MM.1S (cell line): ENCODE measurements around the gene SUPT4H1.
A peak's percentile ranks its signal among the peaks of the same experiment; 100 is the strongest.

Source experiments
- DNase-seq: peaks from one replicate; pipeline ENCODE4 v3.0.0-alpha.2; 2015
- H2AFZ ChIP-seq: fragments of 300-600 bp; sonication (generic); 2 replicates; pipeline ENCODE4 v1.6.0; 2016; ENCODE audit warnings: antibody characterized with exemption, low read length
- H3F3A ChIP-seq: fragments of 300-600 bp; sonication (generic); 2 replicates; pipeline ENCODE4 v1.6.1; 2016; ENCODE audit warnings: mild to moderate bottlenecking, antibody characterized with exemption, low read length, moderate library complexity, mixed read lengths; ENCODE audit not compliant: insufficient read depth
- H3K27ac ChIP-seq: fragments of 300-600 bp; sonication (generic); 2 replicates; pipeline ENCODE4 v1.5.1; 2016; ENCODE audit warnings: mild to moderate bottlenecking, low read length
- H3K27me3 ChIP-seq: fragments of 300-600 bp; sonication (generic); replicated peaks from 2 replicates; pipeline ENCODE4 v1.6.0; 2016; ENCODE audit warnings: low read length; ENCODE audit not compliant: insufficient read depth
- H3K36me3 ChIP-seq: fragments of 300-600 bp; sonication (generic); replicated peaks from 2 replicates; pipeline ENCODE4 v1.6.1; 2016; ENCODE audit warnings: mild to moderate bottlenecking, low read length, mixed read lengths; ENCODE audit not compliant: insufficient read depth
- H3K4me1 ChIP-seq: fragments of 300-600 bp; sonication (generic); 2 replicates; pipeline ENCODE4 v1.6.1; 2016; ENCODE audit warnings: low read length, mixed read lengths
- H3K4me2 ChIP-seq: fragments of 300-600 bp; sonication (generic); 2 replicates; pipeline ENCODE4 v1.6.0; 2016; ENCODE audit warnings: low read depth, low read length
- H3K4me3 ChIP-seq: fragments of 300-600 bp; sonication (generic); 2 replicates; pipeline ENCODE4 v1.5.1; 2016; ENCODE audit warnings: low read length, mixed read lengths
- H3K79me2 ChIP-seq: fragments of 300-600 bp; sonication (generic); 2 replicates; pipeline ENCODE4 v1.6.1; 2016; ENCODE audit warnings: mixed run types, low read length, mixed read lengths
- H3K9ac ChIP-seq: fragments of 300-600 bp; sonication (generic); 2 replicates; pipeline ENCODE4 v1.6.1; 2016; ENCODE audit warnings: low read length, mixed read lengths
- H3K9me2 ChIP-seq: fragments of 300-600 bp; sonication (generic); replicated peaks from 2 replicates; pipeline ENCODE4 v1.6.1; 2016; ENCODE audit warnings: mild to moderate bottlenecking, low read length, mixed read lengths; ENCODE audit not compliant: insufficient read depth
- H3K9me3 ChIP-seq: fragments of 300-600 bp; sonication (generic); replicated peaks from 2 replicates; pipeline ENCODE4 v1.6.1; 2016; ENCODE audit warnings: mild to moderate bottlenecking, low read length, mixed read lengths; ENCODE audit not compliant: insufficient read depth
- H4K20me1 ChIP-seq: fragments of 300-600 bp; sonication (generic); 2 replicates; pipeline ENCODE4 v1.6.1; 2016; ENCODE audit warnings: mild to moderate bottlenecking, low read length, moderate library complexity, mixed read lengths; ENCODE audit not compliant: insufficient read depth
- CTCF ChIP-seq: fragments of 300-600 bp; sonication (generic); IDR thresholded peaks from 2 replicates; pipeline ENCODE4 v1.5.1; 2016; ENCODE audit warnings: antibody characterized with exemption, low read length, mixed read lengths
- EZH2 ChIP-seq: fragments of 300-600 bp; sonication (generic); optimal IDR thresholded peaks from 2 replicates; pipeline ENCODE3; 2017; ENCODE audit warnings: low read depth, mild to moderate bottlenecking, antibody characterized with exemption, low read length, mixed read lengths
- EZH2phosphoT487 ChIP-seq: fragments of 300-600 bp; sonication (generic); IDR thresholded peaks from 2 replicates; pipeline ENCODE4 v1.6.1; 2018; ENCODE audit warnings: antibody characterized with exemption, low read length

Gene SUPT4H1

GRCh38 chr17:58329810-58330537 is 22.0 kb downstream of the SUPT4H1 start:
- Histone ChIP-seq H3K9ac (peak overlapping the region; percentile 99; the same call in 1 of the 2 replicates), H3K9me2 (no peaks in the 10 kb centered on the region), H3K79me2 (peaks cover 49% of the 10 kb centered on the region), H2AFZ (no peak overlapping the region), H3F3A (peaks cover 91% of the 10 kb centered on the region), H3K4me1 (peaks cover 52% of the 10 kb centered on the region), H3K27ac (peak overlapping the region; percentile 100), H3K9me3 (no peaks in the 10 kb centered on the region), H3K36me3 (peaks cover 16% of the 10 kb centered on the region), H3K4me3 (peak overlapping the region; percentile 100), H3K27me3 (0 out of 2 replicates have a peak, but pooled peaks cover 5% of the 10 kb centered on the region), H4K20me1 (peaks cover 17% of the 10 kb centered on the region; the same call in 1 of the 2 replicates), H3K4me2 (peak overlapping the region; percentile 98)
- peak; percentile 89 for DNase-seq
- TF ChIP-seq CTCF, result no peak

- no peaks in the 10 kb centered on the region for H3K9me3 ChIP-seq
- no peaks in the 10 kb centered on the region for H3K9me2 ChIP-seq
- H4K20me1 ChIP-seq, result peaks cover 17% of the 10 kb centered on the region; the same call in 1 of the 2 replicates
- H3F3A ChIP-seq, result peaks cover 84% of the 10 kb centered on the region
- H3K27ac ChIP-seq, result peak overlapping the region; percentile 100
- H3K4me2 ChIP-seq, result peak overlapping the region; percentile 98; the same call in 1 of the 2 replicates
- peaks cover 16% of the 10 kb centered on the region for H3K36me3 ChIP-seq
- H2AFZ ChIP-seq, result no peak overlapping the region
- H3K4me3 ChIP-seq, result peak overlapping the region; percentile 5; the same call in 1 of the 2 replicates
- 0 out of 2 replicates have a peak, but pooled peaks cover 7% of the 10 kb centered on the region for H3K27me3 ChIP-seq
- DNase-seq, result peak; percentile 96
- peak overlapping the region; percentile 30 for H3K9ac ChIP-seq
- TF ChIP-seq EZH2phosphoT487 (no peak), CTCF (peak; percentile 77), EZH2 (no peak)
- peaks cover 47% of the 10 kb centered on the region for H3K4me1 ChIP-seq
- H3K79me2 ChIP-seq, result peaks cover 42% of the 10 kb centered on the region
These were observed 22.8 kb downstream of the SUPT4H1 start for GRCh38 chr17:58329035-58329809.

GRCh38 chr17:58328195-58329034 is 23.6 kb downstream of the SUPT4H1 start, which contains the start of gene TSPOAP1:
Gene TSPOAP1, minus strand, starts transcription at chr17:58328795. Its CDS starts 875 bp downstream, at chr17:58327920.
- no peak within 1 kb of the TSS for H2AFZ ChIP-seq
- H4K20me1 ChIP-seq, result peaks cover 17% of the 10 kb centered on the region; the same call in 1 of the 2 replicates
- peaks cover 76% of the 10 kb centered on the region for H3F3A ChIP-seq
- no peaks in the 10 kb centered on the region for H3K9me2 ChIP-seq
- 0 out of 2 replicates have a peak, but pooled peaks cover 7% of the 10 kb centered on the region for H3K27me3 ChIP-seq
- peak within 1 kb of the TSS; percentile 100 for H3K27ac ChIP-seq
- H3K9me3 ChIP-seq, result no peaks in the 10 kb centered on the region
- no peak for TF ChIP-seq CTCF
- no peak for TF ChIP-seq EZH2phosphoT487
- no peak for TF ChIP-seq EZH2
- H3K36me3 ChIP-seq, result peaks cover 16% of the 10 kb centered on the region
- peaks cover 39% of the 10 kb centered on the region for H3K4me1 ChIP-seq
- H3K9ac ChIP-seq, result peak within 1 kb of the TSS; percentile 30
- peak; percentile 79 for DNase-seq
- peaks cover 34% of the 10 kb centered on the region for H3K79me2 ChIP-seq
- peak within 1 kb of the TSS; percentile 5; the same call in 1 of the 2 replicates for H3K4me3 ChIP-seq
- peak within 1 kb of the TSS; percentile 98; the same call in 1 of the 2 replicates for H3K4me2 ChIP-seq
